Measurements from ENCODE around the gene SIAH3.
A peak's percentile ranks its signal among the peaks of the same experiment; 100 is the strongest.

SIAH3 gene

GRCh38 chr13:45820106-45820838 lies 31.3 kb downstream of the SIAH3 start:
- no peak for DNase-seq

- no peak for DNase-seq
Measured at GRCh38 chr13:45817833-45818232, 33.7 kb downstream of the SIAH3 start.

GRCh38 chr13:45816427-45816826 lies 35.1 kb downstream of the SIAH3 start:
- DNase-seq, result no peak

GRCh38 chr13:45812695-45813372 lies 38.7 kb downstream of the SIAH3 start:
- no peak for DNase-seq

GRCh38 chr13:45811891-45812694 lies 39.5 kb downstream of the SIAH3 start:
- no peak for DNase-seq

GRCh38 chr13:45809801-45810394 lies 41.7 kb downstream of the SIAH3 start:
- DNase-seq, result peak in 1 of 5 experiments; percentile 4

- DNase-seq, result no peak
Measured at GRCh38 chr13:45808925-45809324, 42.6 kb downstream of the SIAH3 start.

- DNase-seq, result peak in 1 of 5 experiments; percentile 13
Measured at GRCh38 chr13:45807520-45808099, 43.9 kb downstream of the SIAH3 start.

- DNase-seq, result no peak
Measured at GRCh38 chr13:45800485-45800884, 51.1 kb downstream of the SIAH3 start.

- no peak for DNase-seq
Measured at GRCh38 chr13:45799451-45799850, 52.1 kb downstream of the SIAH3 start.

GRCh38 chr13:45798851-45799250 lies 52.7 kb downstream of the SIAH3 start:
- no peak for DNase-seq

GRCh38 chr13:45796426-45797235 lies 54.9 kb downstream of the SIAH3 start:
- no peak for DNase-seq

- DNase-seq, result no peak
Measured at GRCh38 chr13:45792827-45793303, 58.7 kb downstream of the SIAH3 start.

- DNase-seq, result no peak
Measured at GRCh38 chr13:45788011-45788410, 63.5 kb downstream of the SIAH3 start.

GRCh38 chr13:45787346-45787745 lies 64.2 kb downstream of the SIAH3 start:
- no peak for DNase-seq

- peak in 1 of 5 experiments; percentile 19 for DNase-seq
Measured at GRCh38 chr13:45786293-45786920, 65.1 kb downstream of the SIAH3 start.

GRCh38 chr13:45784755-45785675 lies 66.5 kb downstream of the SIAH3 start:
- DNase-seq, result no peak

GRCh38 chr13:45783346-45784043 lies 68.1 kb downstream of the SIAH3 start:
- DNase-seq, result no peak

- no peak for DNase-seq
Measured at GRCh38 chr13:45782327-45783045, 69.1 kb downstream of the SIAH3 start.

Data from T-helper 2 cell (primary cell).